ENCODE data around the gene SPAG16.

The SPAG16 gene

DNA sequence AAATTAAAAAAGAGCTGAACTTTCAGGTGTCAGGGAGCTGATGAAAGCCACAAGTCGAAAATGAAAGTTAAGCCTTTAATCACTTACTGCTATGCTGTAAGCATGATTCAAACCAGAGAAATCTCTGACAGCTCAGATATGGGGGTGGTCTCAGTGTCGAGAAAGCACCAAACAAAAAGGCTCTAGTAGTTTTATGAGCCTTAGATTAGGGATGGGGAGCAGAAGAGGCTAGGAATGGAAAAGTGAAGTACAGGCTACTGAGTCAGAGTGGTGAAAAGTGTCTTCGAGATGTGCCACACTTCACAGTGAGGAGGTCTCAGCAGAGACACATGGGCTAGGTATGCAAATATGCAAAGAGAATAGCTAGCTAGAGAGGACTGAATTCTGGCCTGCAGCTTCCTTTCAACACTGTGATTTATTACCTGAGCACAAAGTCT lies 482.2 kb downstream of the SPAG16 start:
- TF ChIP-seq OSR1 (CRISPR knock-in tag; IDR thresholded peaks at IDR 0.05) = no peak
- TF ChIP-seq ZC3H10 (CRISPR knock-in tag; IDR thresholded peaks at IDR 0.05) = no peak
- no peak for TF ChIP-seq ZNF565 (CRISPR knock-in tag; conservative IDR thresholded peaks at IDR 0.05; ENCODE audit: low read depth)
- no peak for TF ChIP-seq BACH2 (CRISPR knock-in tag; IDR thresholded peaks at IDR 0.05; ENCODE audit: borderline replicate concordance)
- TF ChIP-seq ESRRG (CRISPR knock-in tag; IDR thresholded peaks at IDR 0.05) = no peak
- no peak for TF ChIP-seq TOX (CRISPR knock-in tag; IDR thresholded peaks at IDR 0.05; ENCODE audit: borderline replicate concordance)
- TF ChIP-seq GLIS3 (CRISPR knock-in tag; IDR thresholded peaks at IDR 0.05) = no peak
- no peak for TF ChIP-seq TCF4 (CRISPR knock-in tag; IDR thresholded peaks at IDR 0.05; ENCODE audit: borderline replicate concordance)
- no peak for ATAC-seq

DNA sequence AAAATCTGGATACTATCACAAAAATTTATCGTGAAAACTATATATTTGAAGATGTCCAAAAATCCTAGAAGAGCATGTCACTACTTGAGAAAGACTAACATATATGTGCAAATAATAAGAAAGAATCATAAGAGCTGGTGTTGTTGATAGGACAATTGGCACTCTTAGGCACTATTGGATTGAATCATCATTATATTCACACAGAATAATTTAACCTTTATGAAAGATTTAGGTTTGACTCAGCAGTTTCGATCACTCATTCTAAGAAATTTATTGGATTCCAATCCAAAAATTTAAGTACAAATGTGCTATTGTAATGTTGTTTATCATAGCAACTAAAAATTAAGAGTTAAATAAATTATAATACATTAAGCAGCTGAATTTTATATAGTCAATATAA lies 503.6 kb downstream of the SPAG16 start:
- no peak for ATAC-seq
- no peak for TF ChIP-seq ZNF70 (CRISPR knock-in tag; IDR thresholded peaks at IDR 0.05)
- TF ChIP-seq, protein P1, sequence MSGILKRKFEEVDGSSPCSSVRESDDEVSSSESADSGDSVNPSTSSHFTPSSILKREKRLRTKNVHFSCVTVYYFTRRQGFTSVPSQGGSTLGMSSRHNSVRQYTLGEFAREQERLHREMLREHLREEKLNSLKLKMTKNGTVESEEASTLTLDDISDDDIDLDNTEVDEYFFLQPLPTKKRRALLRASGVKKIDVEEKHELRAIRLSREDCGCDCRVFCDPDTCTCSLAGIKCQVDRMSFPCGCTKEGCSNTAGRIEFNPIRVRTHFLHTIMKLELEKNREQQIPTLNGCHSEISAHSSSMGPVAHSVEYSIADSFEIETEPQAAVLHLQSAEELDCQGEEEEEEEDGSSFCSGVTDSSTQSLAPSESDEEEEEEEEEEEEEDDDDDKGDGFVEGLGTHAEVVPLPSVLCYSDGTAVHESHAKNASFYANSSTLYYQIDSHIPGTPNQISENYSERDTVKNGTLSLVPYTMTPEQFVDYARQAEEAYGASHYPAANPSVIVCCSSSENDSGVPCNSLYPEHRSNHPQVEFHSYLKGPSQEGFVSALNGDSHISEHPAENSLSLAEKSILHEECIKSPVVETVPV (CRISPR knock-in tag; IDR thresholded peaks at IDR 0.05) = no peak
- TF ChIP-seq RARB (CRISPR knock-in tag; IDR thresholded peaks at IDR 0.05) = no peak
- no peak for TF ChIP-seq ISL1 (CRISPR knock-in tag; IDR thresholded peaks at IDR 0.05)
- no peak for TF ChIP-seq CSDC2 (CRISPR knock-in tag; IDR thresholded peaks at IDR 0.05)
- TF ChIP-seq ZC3H10 (CRISPR knock-in tag; IDR thresholded peaks at IDR 0.05) = no peak
- TF ChIP-seq SNAI2 (CRISPR knock-in tag; IDR thresholded peaks at IDR 0.05) = no peak
- TF ChIP-seq ARNTL (CRISPR knock-in tag; IDR thresholded peaks at IDR 0.05; ENCODE audit: borderline replicate concordance, low read depth) = no peak
- TF ChIP-seq TOX (CRISPR knock-in tag; IDR thresholded peaks at IDR 0.05; ENCODE audit: borderline replicate concordance) = no peak
- no peak for TF ChIP-seq ZNF565 (CRISPR knock-in tag; conservative IDR thresholded peaks at IDR 0.05; ENCODE audit: low read depth)
- no peak for TF ChIP-seq ZNF8 (CRISPR knock-in tag; IDR thresholded peaks at IDR 0.05)

DNA sequence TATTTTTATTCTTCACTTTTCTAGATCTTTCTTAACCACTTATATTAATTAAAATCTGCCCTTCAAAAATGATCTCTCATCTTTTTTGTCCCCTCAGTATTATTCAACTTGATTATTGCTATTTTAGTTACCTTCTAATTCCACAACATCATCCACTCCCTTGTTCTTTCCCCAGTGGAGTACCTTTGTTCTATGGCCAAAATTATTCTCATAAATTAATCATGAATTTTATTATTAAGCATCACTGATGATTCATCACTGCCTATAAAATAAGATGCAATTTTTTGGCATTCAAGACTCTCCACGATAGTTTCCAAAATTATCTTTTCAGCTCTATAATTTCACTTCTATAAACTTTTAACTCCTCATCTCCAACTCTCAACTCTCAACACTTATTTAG lies 505.7 kb downstream of the SPAG16 start:
- ATAC-seq = no peak
- TF ChIP-seq TOX (CRISPR knock-in tag; IDR thresholded peaks at IDR 0.05; ENCODE audit: borderline replicate concordance) (no peak), RARB (CRISPR knock-in tag; IDR thresholded peaks at IDR 0.05) (no peak), TCF4 (CRISPR knock-in tag; IDR thresholded peaks at IDR 0.05; ENCODE audit: borderline replicate concordance) (no peak), PPARA (CRISPR knock-in tag; IDR thresholded peaks at IDR 0.05; ENCODE audit: borderline replicate concordance) (no peak), BACH2 (CRISPR knock-in tag; IDR thresholded peaks at IDR 0.05; ENCODE audit: borderline replicate concordance) (no peak), ESRRG (CRISPR knock-in tag; IDR thresholded peaks at IDR 0.05) (no peak), GLIS3 (CRISPR knock-in tag; IDR thresholded peaks at IDR 0.05) (no peak), ZFP30 (CRISPR knock-in tag; IDR thresholded peaks at IDR 0.05) (no peak), OSR1 (CRISPR knock-in tag; IDR thresholded peaks at IDR 0.05) (no peak), ZFP3 (CRISPR knock-in tag; IDR thresholded peaks at IDR 0.05) (no peak)
- TF ChIP-seq, protein P2, sequence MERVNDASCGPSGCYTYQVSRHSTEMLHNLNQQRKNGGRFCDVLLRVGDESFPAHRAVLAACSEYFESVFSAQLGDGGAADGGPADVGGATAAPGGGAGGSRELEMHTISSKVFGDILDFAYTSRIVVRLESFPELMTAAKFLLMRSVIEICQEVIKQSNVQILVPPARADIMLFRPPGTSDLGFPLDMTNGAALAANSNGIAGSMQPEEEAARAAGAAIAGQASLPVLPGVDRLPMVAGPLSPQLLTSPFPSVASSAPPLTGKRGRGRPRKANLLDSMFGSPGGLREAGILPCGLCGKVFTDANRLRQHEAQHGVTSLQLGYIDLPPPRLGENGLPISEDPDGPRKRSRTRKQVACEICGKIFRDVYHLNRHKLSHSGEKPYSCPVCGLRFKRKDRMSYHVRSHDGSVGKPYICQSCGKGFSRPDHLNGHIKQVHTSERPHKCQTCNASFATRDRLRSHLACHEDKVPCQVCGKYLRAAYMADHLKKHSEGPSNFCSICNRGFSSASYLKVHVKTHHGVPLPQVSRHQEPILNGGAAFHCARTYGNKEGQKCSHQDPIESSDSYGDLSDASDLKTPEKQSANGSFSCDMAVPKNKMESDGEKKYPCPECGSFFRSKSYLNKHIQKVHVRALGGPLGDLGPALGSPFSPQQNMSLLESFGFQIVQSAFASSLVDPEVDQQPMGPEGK (CRISPR knock-in tag; IDR thresholded peaks at IDR 0.05; ENCODE audit: borderline replicate concordance) = no peak
- TF ChIP-seq, protein P1 (CRISPR knock-in tag; IDR thresholded peaks at IDR 0.05) = no peak
- TF ChIP-seq, protein P3, sequence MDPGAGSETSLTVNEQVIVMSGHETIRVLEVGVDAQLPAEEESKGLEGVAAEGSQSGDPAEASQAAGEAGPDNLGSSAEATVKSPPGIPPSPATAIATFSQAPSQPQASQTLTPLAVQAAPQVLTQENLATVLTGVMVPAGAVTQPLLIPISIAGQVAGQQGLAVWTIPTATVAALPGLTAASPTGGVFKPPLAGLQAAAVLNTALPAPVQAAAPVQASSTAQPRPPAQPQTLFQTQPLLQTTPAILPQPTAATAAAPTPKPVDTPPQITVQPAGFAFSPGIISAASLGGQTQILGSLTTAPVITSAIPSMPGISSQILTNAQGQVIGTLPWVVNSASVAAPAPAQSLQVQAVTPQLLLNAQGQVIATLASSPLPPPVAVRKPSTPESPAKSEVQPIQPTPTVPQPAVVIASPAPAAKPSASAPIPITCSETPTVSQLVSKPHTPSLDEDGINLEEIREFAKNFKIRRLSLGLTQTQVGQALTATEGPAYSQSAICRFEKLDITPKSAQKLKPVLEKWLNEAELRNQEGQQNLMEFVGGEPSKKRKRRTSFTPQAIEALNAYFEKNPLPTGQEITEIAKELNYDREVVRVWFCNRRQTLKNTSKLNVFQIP (CRISPR knock-in tag; IDR thresholded peaks at IDR 0.05; ENCODE audit: borderline replicate concordance, low read depth) = no peak

DNA sequence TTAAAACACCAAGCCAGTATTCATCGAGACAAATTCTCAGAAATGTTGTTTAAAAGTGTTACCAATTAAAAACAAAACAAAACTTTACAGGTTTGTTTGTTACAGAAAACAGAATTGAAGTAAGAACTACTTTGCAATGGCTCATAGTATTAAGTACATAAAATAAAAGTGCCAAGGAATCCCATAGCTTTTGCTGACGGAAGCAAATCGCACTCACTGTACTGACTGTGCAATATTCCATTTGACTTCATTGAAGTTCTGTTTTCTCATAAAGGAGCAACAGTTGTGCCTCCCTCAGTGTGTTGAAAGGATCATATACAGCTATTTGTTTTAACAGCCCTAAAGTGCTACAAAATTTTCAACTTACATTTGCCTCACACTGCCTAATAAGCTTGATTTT lies 507.8 kb downstream of the SPAG16 start:
- ATAC-seq = no peak
- no peak for TF ChIP-seq OSR1 (CRISPR knock-in tag; IDR thresholded peaks at IDR 0.05)
- TF ChIP-seq CSDC2 (CRISPR knock-in tag; IDR thresholded peaks at IDR 0.05) = no peak
- TF ChIP-seq, protein P2 (CRISPR knock-in tag; IDR thresholded peaks at IDR 0.05; ENCODE audit: borderline replicate concordance) = no peak
- TF ChIP-seq BACH2 (CRISPR knock-in tag; IDR thresholded peaks at IDR 0.05; ENCODE audit: borderline replicate concordance) = no peak
- no peak for TF ChIP-seq GLIS3 (CRISPR knock-in tag; IDR thresholded peaks at IDR 0.05)
- no peak for TF ChIP-seq ZC3H10 (CRISPR knock-in tag; IDR thresholded peaks at IDR 0.05)
- TF ChIP-seq PPARA (CRISPR knock-in tag; IDR thresholded peaks at IDR 0.05; ENCODE audit: borderline replicate concordance) = no peak
- TF ChIP-seq, protein P1 (CRISPR knock-in tag; IDR thresholded peaks at IDR 0.05) = no peak
- TF ChIP-seq TCF4 (CRISPR knock-in tag; IDR thresholded peaks at IDR 0.05; ENCODE audit: borderline replicate concordance) = no peak
- TF ChIP-seq, protein P3 (CRISPR knock-in tag; IDR thresholded peaks at IDR 0.05; ENCODE audit: borderline replicate concordance, low read depth) = no peak
